Esophagus muscularis mucosa (tissue), 4 donors: Measurements from ENCODE around the gene SEC14L1. TPM values are rescaled to one million over a fixed set of nuclear protein-coding genes. Genes with fewer than 3 reads are reported as not detected.

Experiments used
- DNase-seq: peaks from one replicate; pipeline ENCODE4 v3.0.0-alpha.2; 2017; ENCODE audit errors: extremely low spot score
- H3K27ac ChIP-seq, 4 donors: fragments of 200-600 bp; sonication (generic); replicated peaks in 1 of 4; 1 replicate in 3 of 4; 2 replicates in 1 of 4; pipeline ENCODE4 v1.5.1; 2016 to 2019; ENCODE audit warnings: mild to moderate bottlenecking in 1 of 4
- H3K27me3 ChIP-seq, 4 donors: fragments of 200-600 bp; sonication (generic); one replicate each; pipeline versions ENCODE4 v1.5.1 to v1.6.0; 2016 to 2019
- H3K36me3 ChIP-seq, 4 donors: fragments of 200-600 bp; sonication (generic); one replicate each; pipeline ENCODE4 v1.5.1; 2016 to 2019
- H3K4me1 ChIP-seq, 4 donors: fragments of 200-600 bp; sonication (generic); one replicate each; pipeline ENCODE4 v1.5.1; 2016 to 2019
- H3K4me3 ChIP-seq, 4 donors: fragments of 200-600 bp; sonication (generic); 1 replicate in 2 of 4; 2 replicates in 2 of 4; pipeline ENCODE4 v1.5.1; 2016 to 2019; ENCODE audit warnings: mild to moderate bottlenecking in 4 of 4, moderate library complexity in 1 of 4
- H3K9me3 ChIP-seq, 4 donors: fragments of 200-600 bp; sonication (generic); 1 replicate in 3 of 4; 2 replicates in 1 of 4; pipeline ENCODE4 v1.5.1; 2016 to 2019
- CTCF ChIP-seq, 3 experiments: fragments of 200-600 bp in 2 of 3; fragments of 450-650 bp in 1 of 3; sonication (generic) in 2 of 3; IDR thresholded peaks; one replicate each; pipeline ENCODE4 v1.5.1; 2017 to 2019; ENCODE audit warnings: antibody characterized with exemption in 3 of 3, mild to moderate bottlenecking in 2 of 3, moderate library complexity in 1 of 3
- EP300 ChIP-seq: sonication (generic); formaldehyde crosslinking; IDR thresholded peaks from one replicate; pipeline ENCODE4 v1.6.1; 2017; ENCODE audit warnings: antibody characterized with exemption
- POLR2A ChIP-seq: fragments of 450-650 bp; IDR thresholded peaks from one replicate; pipeline ENCODE4 v1.6.1; 2017; ENCODE audit warnings: antibody characterized with exemption, moderate library complexity, mild to moderate bottlenecking, low read depth
- POLR2AphosphoS5 ChIP-seq, 2 donors: sonication (generic); formaldehyde crosslinking; IDR thresholded peaks; one replicate each; pipeline ENCODE4 v1.6.1; 2017; ENCODE audit warnings: antibody characterized with exemption in 2 of 2
- WGBS: methylation state at CpG from one replicate; pipeline ENCODE4 v1.1.5; 2018; 5-methylcytosine and 5-hydroxymethylcytosine counted together
- intact Hi-C: fragments of 100-400 bp; cut with DNase I; formaldehyde crosslinking; loops from one replicate; pipeline ENCODE4 v1.15.1; 2023
- total RNA-seq, 4 donors: library from RNA; depleted of rRNA; stranded (reverse); fragments of >200 nt; gene quantifications; one replicate each; pipeline versions ENCODE4 v1.1.0 to v1.2.1, GENCODE V29; 2016

The SEC14L1 gene
- total RNA-seq, 4 donors from 2014 or later = 40.7 to 96.4 (median 64.4) TPM

- H3K9me3 ChIP-seq = no peaks in the 10 kb centered on the region
These were observed 47.6 kb downstream of the SEC14L1 start for GRCh38 chr17:77188084-77189066.

GRCh38 chr17:77189148-77189547 lies 48.4 kb downstream of the SEC14L1 start:
- no peak for DNase-seq
- WGBS = 77% methylated on average over 2 of the region's 2 CpGs
- no peaks in the 10 kb centered on the region for H3K9me3 ChIP-seq

More at GRCh38 chr17:77188084-77189066, 47.6 kb downstream of the SEC14L1 start:
- no peak overlapping the region for H3K4me3 ChIP-seq
- H3K27me3 ChIP-seq = no peaks in the 10 kb centered on the region
- intact Hi-C loops = no loop called here
- DNase-seq = no peak
- TF ChIP-seq POLR2A = no peak
- no peak for TF ChIP-seq POLR2AphosphoS5 (IDR thresholded peaks at IDR 0.05)
- no peak for TF ChIP-seq CTCF (IDR thresholded peaks at IDR 0.05)
- TF ChIP-seq EP300 = no peak
- no peak overlapping the region for H3K27ac ChIP-seq
- H3K36me3 ChIP-seq = peaks cover 20 to 39% (median 26%) of the 10 kb centered on the region in 4 donors
- peaks cover 36 to 53% (median 43%) of the 10 kb centered on the region in 4 donors for H3K4me1 ChIP-seq
- WGBS = 88% methylated on average over 17 of the region's 17 CpGs

GRCh38 chr17:77190576-77190975 lies 49.8 kb downstream of the SEC14L1 start:
- no peak for TF ChIP-seq EP300
- no peak for TF ChIP-seq POLR2AphosphoS5 (IDR thresholded peaks at IDR 0.05)
- no peak for TF ChIP-seq POLR2A
- no peak for TF ChIP-seq CTCF (IDR thresholded peaks at IDR 0.05)
- Histone ChIP-seq H3K9me3 (no peaks in the 10 kb centered on the region), H3K36me3 (peaks cover 42 to 61% (median 48%) of the 10 kb centered on the region in 4 donors), H3K4me3 (no peak overlapping the region), H3K27me3 (no peaks in the 10 kb centered on the region), H3K27ac (no peak overlapping the region), H3K4me1 (peaks cover 14 to 35% (median 24%) of the 10 kb centered on the region in 4 donors)
- intact Hi-C loops = no loop called here
- no peak for DNase-seq
- 93% methylated on average over 11 of the region's 11 CpGs for WGBS

More at GRCh38 chr17:77189148-77189547, 48.4 kb downstream of the SEC14L1 start:
- intact Hi-C loops = no loop called here
- Histone ChIP-seq H3K36me3 (peaks cover 28 to 47% (median 34%) of the 10 kb centered on the region in 4 donors), H3K4me3 (no peak overlapping the region), H3K27me3 (no peaks in the 10 kb centered on the region), H3K4me1 (peaks cover 28 to 49% (median 38%) of the 10 kb centered on the region in 4 donors), H3K27ac (no peak overlapping the region)
- TF ChIP-seq POLR2AphosphoS5 (IDR thresholded peaks at IDR 0.05) (no peak), EP300 (no peak), POLR2A (no peak), CTCF (IDR thresholded peaks at IDR 0.05) (no peak)

GRCh38 chr17:77191244-77191643 lies 50.5 kb downstream of the SEC14L1 start:
- TF ChIP-seq EP300 (no peak), POLR2AphosphoS5 (IDR thresholded peaks at IDR 0.05) (no peak), CTCF (IDR thresholded peaks at IDR 0.05) (no peak), POLR2A (no peak)
- Histone ChIP-seq H3K36me3 (peaks cover 49 to 65% (median 55%) of the 10 kb centered on the region in 4 donors), H3K27me3 (no peaks in the 10 kb centered on the region), H3K27ac (no peak overlapping the region), H3K4me1 (peaks cover 7 to 28% (median 17%) of the 10 kb centered on the region in 4 donors), H3K9me3 (no peaks in the 10 kb centered on the region), H3K4me3 (no peak overlapping the region)
- 81% methylated on average over 11 of the region's 11 CpGs for WGBS
- DNase-seq = no peak
- intact Hi-C loops = no loop called here
